ACHN (cell line): ENCODE data around the gene BMS1.

Experiments used
- DNase-seq: peaks from one replicate; pipeline ENCODE4 v3.0.0-alpha.2; 2015
- in situ Hi-C: cut with HindIII; loops from 2 replicates; pipeline ENCODE4 v1.10.0; 2017; ENCODE audit warnings: low sequenced_read_pairs, low pct_ligation_motif_present, low pct_unique_long_range_greater_than_20kb

The BMS1 gene

GRCh38 chr10:42876945-42877344, 94.3 kb downstream of the BMS1 start:
- in situ Hi-C loops = no loop called here

DNA sequence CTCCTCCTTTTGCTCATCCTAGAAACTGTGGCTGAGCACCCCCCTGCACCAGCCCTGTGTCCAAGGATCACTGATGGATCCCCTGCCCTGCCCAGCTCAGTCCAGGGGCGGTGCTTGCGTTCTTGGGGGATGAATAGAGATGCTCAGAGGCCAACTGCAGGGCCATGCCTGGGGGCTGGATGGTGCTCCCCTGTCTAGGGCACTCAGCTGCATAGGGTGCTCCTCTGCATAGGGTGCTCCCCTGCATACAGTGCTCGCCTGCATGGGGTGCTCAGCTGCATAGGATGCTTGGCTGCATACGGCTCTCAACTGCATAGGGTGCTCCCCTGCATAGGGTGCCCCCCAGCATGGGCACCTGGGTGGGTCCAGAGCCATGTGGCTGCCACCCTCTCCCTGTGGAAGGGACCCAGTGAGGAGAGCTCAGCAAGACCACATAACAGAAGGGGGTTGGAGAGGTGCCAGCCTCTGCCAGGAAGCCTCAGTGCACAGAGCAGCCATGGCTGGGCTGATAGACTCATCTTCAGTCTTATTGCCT, 95.0 kb downstream of the BMS1 start:
- DNase-seq = no peak
- in situ Hi-C loops = no loop called here

More at GRCh38 chr10:42876945-42877344, 94.3 kb downstream of the BMS1 start:
- DNase-seq = no peak

DNA sequence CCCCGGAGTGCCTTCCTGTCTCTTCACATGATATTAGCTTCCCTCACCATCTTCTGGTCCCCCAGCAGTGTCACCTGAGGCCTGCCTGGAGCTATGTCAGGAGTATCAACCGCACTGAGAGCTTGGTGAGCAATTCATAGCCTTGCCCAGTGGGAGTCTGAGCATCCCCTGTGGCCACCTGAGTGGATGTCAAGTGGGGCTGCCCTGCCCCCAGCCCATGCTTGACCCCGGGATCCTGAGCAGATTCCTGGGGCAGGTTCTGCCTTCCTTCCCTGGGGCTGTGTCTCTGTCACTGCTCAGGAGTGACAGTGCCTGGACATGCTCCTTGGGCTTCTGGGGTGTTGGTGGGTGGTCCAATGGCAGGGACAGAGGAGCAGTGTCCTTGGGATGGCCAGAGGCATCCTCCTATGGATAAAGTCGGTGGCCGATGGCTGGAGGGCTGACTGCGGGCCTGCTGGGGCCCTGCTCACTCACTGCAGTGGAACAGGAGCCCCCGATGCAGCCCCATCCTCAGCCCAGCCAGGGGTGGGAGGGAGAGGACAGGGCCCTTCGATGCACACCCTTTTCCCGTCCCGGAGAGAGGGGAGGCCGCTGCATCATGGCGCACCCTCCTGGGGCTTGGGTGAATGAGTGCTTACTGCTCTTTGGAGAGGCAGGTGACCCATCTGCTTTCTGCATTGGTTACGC, 95.7 kb downstream of the BMS1 start:
- in situ Hi-C loops = no loop called here
- DNase-seq = no peak

DNA sequence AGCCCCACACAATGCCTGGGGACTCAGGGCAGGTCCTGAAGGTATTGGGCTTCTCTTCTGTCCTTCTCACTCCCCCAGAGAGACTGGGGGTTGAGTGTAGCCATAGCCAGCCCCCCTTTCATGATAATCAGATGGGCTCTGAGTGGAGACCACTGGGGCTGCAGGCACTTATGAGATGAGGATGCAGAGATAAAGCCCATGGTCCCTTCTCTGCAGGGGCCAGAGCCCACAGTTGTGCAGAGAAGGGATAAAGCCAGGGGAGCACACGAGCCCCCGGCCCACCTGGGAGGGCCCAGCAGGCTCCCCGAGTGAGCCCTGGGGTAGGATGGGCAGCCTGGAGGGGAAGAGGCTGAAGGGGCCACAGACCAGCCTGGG, 96.2 kb downstream of the BMS1 start:
- no peak for DNase-seq
- in situ Hi-C loops = no loop called here

DNA sequence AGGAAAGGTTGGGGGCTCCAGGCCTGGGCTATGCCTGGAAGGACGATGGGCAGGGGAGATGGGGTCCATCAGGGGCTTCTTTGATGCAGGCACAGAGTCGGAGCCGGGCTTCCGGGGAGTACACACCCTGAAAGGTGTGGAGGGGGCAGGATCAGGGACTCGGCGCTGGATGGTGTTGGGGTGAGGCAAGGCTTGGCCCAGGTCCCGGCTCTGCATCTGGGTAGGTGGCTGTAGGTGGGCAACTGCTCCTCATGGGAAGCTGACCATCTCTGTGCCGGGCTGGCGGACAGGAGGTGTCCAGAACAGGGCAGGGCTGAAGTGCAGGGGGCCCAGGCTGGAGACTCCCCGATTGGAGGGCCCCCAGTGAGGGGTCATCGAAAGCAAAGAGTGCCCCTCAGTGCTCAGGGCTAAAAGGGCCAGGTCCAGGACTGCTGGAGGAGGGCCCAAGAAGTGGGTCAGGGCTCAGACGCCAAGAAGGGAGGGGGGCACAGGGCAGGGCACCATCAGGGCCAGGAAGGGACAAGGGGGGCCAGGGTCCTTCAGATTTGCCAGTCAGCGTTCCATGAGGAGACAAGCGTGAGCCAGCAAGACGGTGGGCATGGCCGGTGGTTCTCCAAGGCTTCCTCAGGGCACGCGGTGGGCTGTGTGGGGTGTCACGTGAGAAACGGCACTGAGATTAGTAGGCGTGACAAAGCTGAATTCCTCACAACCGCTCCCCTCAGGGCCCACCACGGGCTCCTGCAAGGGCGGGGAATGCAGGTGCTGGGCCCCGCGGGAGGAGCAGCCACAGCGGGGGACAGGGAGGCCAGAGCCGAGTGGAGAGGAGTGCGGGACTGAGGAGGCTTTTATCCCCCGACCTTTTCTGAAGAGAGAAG, 97.0 kb downstream of the BMS1 start:
- in situ Hi-C loops = no loop called here
- no peak for DNase-seq

- no peak for DNase-seq
- in situ Hi-C loops = no loop called here
Observed at GRCh38 chr10:42880255-42880620, 97.6 kb downstream of the BMS1 start.

GRCh38 chr10:42882597-42882996, 100.0 kb downstream of the BMS1 start:
- in situ Hi-C loops = no loop called here
- DNase-seq = no peak
